ENCODE data around the gene MCU.

- TF ChIP-seq POLR2AphosphoS5 (IDR thresholded peaks at IDR 0.05; ENCODE audit: low read depth, low read length) (no peak), TAF1 (IDR thresholded peaks at IDR 0.05; ENCODE audit: borderline replicate concordance, low read depth, low read length) (no peak)
Observed at GRCh38 chr10:72784551-72785351, 92.8 kb downstream of the MCU start.

Measured in GM12892 (cell line).